Activated CD8-positive, alpha-beta memory T cell treated with anti-CD3 and anti-CD28 coated beads for 1 hour (primary cell): ENCODE data around the gene FNBP1.
"Not testable (repeated sequence)": the region's sequence is repeated elsewhere in the genome, so short reads cannot be mapped to it uniquely, and the experiment has no call there.

ENCODE experiments used
- DNase-seq, 2 donors: peaks; one replicate each; pipeline ENCODE4 v3.0.0-alpha.2; 2020; ENCODE audit warnings: low read depth in 1 of 2; ENCODE audit errors: extremely low read depth in 1 of 2

The FNBP1 gene

GRCh38 chr9:129995409-129996160, 47.4 kb downstream of the FNBP1 start:
- DNase-seq = no peak

- no peak for DNase-seq
These were observed 48.1 kb downstream of the FNBP1 start for GRCh38 chr9:129994882-129995281.

- DNase-seq = not testable (repeated sequence)
These were observed 51.9 kb downstream of the FNBP1 start for GRCh38 chr9:129991139-129991538.

GRCh38 chr9:129990269-129991010, 52.5 kb downstream of the FNBP1 start:
- no peak for DNase-seq

GRCh38 chr9:129989740-129990139, 53.2 kb downstream of the FNBP1 start:
- no peak for DNase-seq

GRCh38 chr9:129989362-129989708, 53.7 kb downstream of the FNBP1 start:
- no peak for DNase-seq

GRCh38 chr9:129988607-129989361, 54.2 kb downstream of the FNBP1 start:
- no peak for DNase-seq

GRCh38 chr9:129987941-129988340, 55.0 kb downstream of the FNBP1 start:
- no peak for DNase-seq

- DNase-seq = no peak
These were observed 55.9 kb downstream of the FNBP1 start for GRCh38 chr9:129987047-129987446.

- not testable (repeated sequence) for DNase-seq
These were observed 58.4 kb downstream of the FNBP1 start for GRCh38 chr9:129984589-129984988.

- DNase-seq = no peak
These were observed 59.1 kb downstream of the FNBP1 start for GRCh38 chr9:129983891-129984290.

GRCh38 chr9:129981180-129981907, 61.6 kb downstream of the FNBP1 start:
- no peak for DNase-seq

GRCh38 chr9:129980224-129980623, 62.8 kb downstream of the FNBP1 start:
- not testable (repeated sequence) for DNase-seq

- DNase-seq = no peak
These were observed 63.8 kb downstream of the FNBP1 start for GRCh38 chr9:129979071-129979745.

GRCh38 chr9:129972816-129973215, 70.2 kb downstream of the FNBP1 start:
- DNase-seq = no peak

- DNase-seq = no peak
These were observed 74.1 kb downstream of the FNBP1 start for GRCh38 chr9:129968690-129969485.

GRCh38 chr9:129964901-129965734, 77.9 kb downstream of the FNBP1 start:
- no peak for DNase-seq

GRCh38 chr9:129962889-129963703, 79.9 kb downstream of the FNBP1 start:
- DNase-seq = peak; percentile 27 to 55
